Naive thymus-derived CD4-positive, alpha-beta T cell (primary cell): ENCODE data around the gene CCDC3. TPM values are rescaled to one million over a fixed set of nuclear protein-coding genes. Genes with fewer than 3 reads are reported as not detected.
"Not testable (repeated sequence)": the region's sequence is repeated elsewhere in the genome, so short reads cannot be mapped to it uniquely, and the experiment has no call there.

Experiments used
- ATAC-seq: fragments of 150-1000 bp; cut with Tn5 transposase; 2 replicates; pipeline ENCODE4 v1.10.0; 2021; ENCODE audit warnings: mild to moderate bottlenecking, moderate library complexity
- CTCF ChIA-PET: fragments of 350-600 bp; sonication (Branson Sonifier 250); formaldehyde crosslinking; loops from one replicate; lab custom pipeline; 2021; ENCODE audit warnings: antibody characterized with exemption; lab: Charles Lee
- POLR2A ChIA-PET: fragments of 350-600 bp; sonication (Branson Sonifier 250); formaldehyde crosslinking; loops from one replicate; lab custom pipeline; 2021; ENCODE audit warnings: antibody characterized with exemption, inconsistent platforms; lab: Charles Lee
- DNase-seq, 9 donors: peaks; one replicate each; pipeline versions ENCODE4 v3.0.0 to v3.0.0-alpha.2; 2020 to 2022; ENCODE audit warnings: mixed read lengths in 1 of 9
- H3K27ac ChIP-seq: one replicate; pipeline ENCODE4 v1.7.0; 2013; ENCODE audit warnings: mild to moderate bottlenecking, low read depth, low read length, moderate library complexity
- H3K27me3 ChIP-seq, 2 donors: one replicate each; pipeline ENCODE4 v1.7.0; 2013; ENCODE audit warnings: low read length in 2 of 2, mild to moderate bottlenecking in 2 of 2, moderate library complexity in 2 of 2; ENCODE audit not compliant: control insufficient read depth in 2 of 2, insufficient read depth in 2 of 2
- H3K36me3 ChIP-seq, 3 experiments: 1 replicate in 2 of 3; 2 replicates in 1 of 3; pipeline ENCODE4 v1.7.0; 2013; ENCODE audit warnings: low read length in 3 of 3, mild to moderate bottlenecking in 3 of 3, moderate library complexity in 1 of 3; ENCODE audit not compliant: insufficient read depth in 3 of 3, control insufficient read depth in 2 of 3
- H3K4me1 ChIP-seq, 2 donors: one replicate each; pipeline ENCODE4 v1.7.0; 2013; ENCODE audit warnings: low read length in 2 of 2, mild to moderate bottlenecking in 2 of 2, moderate library complexity in 1 of 2; ENCODE audit not compliant: control insufficient read depth in 2 of 2, insufficient read depth in 2 of 2
- H3K4me3 ChIP-seq: 2 replicates; pipeline ENCODE4 v1.7.0; 2013; ENCODE audit warnings: mild to moderate bottlenecking, low read length
- H3K9me3 ChIP-seq, 3 experiments: 1 replicate in 2 of 3; 2 replicates in 1 of 3; pipeline ENCODE4 v1.7.0; 2013; ENCODE audit warnings: low read length in 3 of 3; ENCODE audit not compliant: control insufficient read depth in 2 of 3
- H3K27ac Mint-ChIP-seq, 9 donors: one replicate each; pipeline ENCODE4 v1.8.0; 2020 to 2022; ENCODE audit warnings: mixed read lengths in 9 of 9, mild to moderate bottlenecking in 8 of 9, moderate library complexity in 5 of 9, inconsistent platforms in 2 of 9
- H3K27me3 Mint-ChIP-seq, 5 donors: one replicate each; pipeline ENCODE4 v1.8.0; 2021 to 2022; ENCODE audit warnings: mixed read lengths in 5 of 5, mild to moderate bottlenecking in 1 of 5
- H3K36me3 Mint-ChIP-seq, 5 donors: one replicate each; pipeline ENCODE4 v1.8.0; 2020 to 2022; ENCODE audit warnings: mixed read lengths in 5 of 5, mild to moderate bottlenecking in 3 of 5, inconsistent platforms in 1 of 5
- H3K4me1 Mint-ChIP-seq, 7 donors: one replicate each; pipeline ENCODE4 v1.8.0; 2020 to 2022; ENCODE audit warnings: mixed read lengths in 7 of 7, mild to moderate bottlenecking in 3 of 7, inconsistent platforms in 1 of 7
- H3K4me3 Mint-ChIP-seq, 10 donors: one replicate each; pipeline ENCODE4 v1.8.0; 2020 to 2022; ENCODE audit warnings: mild to moderate bottlenecking in 10 of 10, mixed read lengths in 10 of 10, moderate library complexity in 6 of 10, inconsistent platforms in 2 of 10
- H3K9me3 Mint-ChIP-seq, 11 donors: one replicate each; pipeline ENCODE4 v1.8.0; 2020 to 2022; ENCODE audit warnings: mixed read lengths in 11 of 11, mild to moderate bottlenecking in 4 of 11, inconsistent platforms in 1 of 11, moderate library complexity in 1 of 11
- intact Hi-C, 2 donors: fragments of 100-400 bp; cut with micrococcal nuclease; formaldehyde crosslinking; loops; one replicate each; pipeline ENCODE4 v1.15.1; 2023
- polyA plus RNA-seq, 2 donors: library from polyadenylated mRNA; unstranded; fragments of 300-500 nt; fragmentation: Illumina TruSeq; gene quantifications; one replicate each; pipeline ENCODE4 v1.2.3, GENCODE V29; 2021
- total RNA-seq, 6 experiments: library from RNA in 5 of 6; stranded (reverse) in 5 of 6; gene quantifications; 1 replicate in 5 of 6; 2 replicates in 1 of 6; pipeline ENCODE4 v1.2.3 and lab custom pipeline; 2021 to 2026

CCDC3 gene
- total and polyA plus RNA-seq, 7 experiments from 2014 or later: 0.31 TPM; not detected in 6

GRCh38 chr10:13043520-13043919 lies 42.0 kb upstream of the CCDC3 start:
- ChIA-PET POLR2A (no interaction called here), CTCF (no interaction called here)
- Histone ChIP-seq H3K4me1 (no peaks in the 10 kb centered on the region), H3K27ac (no peak overlapping the region), H3K9me3 (no peaks in the 10 kb centered on the region), H3K36me3 (no peaks in the 10 kb centered on the region), H3K4me3 (no peak overlapping the region), H3K27me3 (no peaks in the 10 kb centered on the region)
- no peak overlapping the region for H3K4me3 Mint-ChIP-seq
- intact Hi-C loops: no loop called here
- peaks cover 0 to 14% (median 3%) of the 10 kb centered on the region in 5 donors for H3K27me3 Mint-ChIP-seq
- DNase-seq (no peak), ATAC-seq (no peak)
- H3K9me3 Mint-ChIP-seq: peaks cover 0 to 8% (median 1%) of the 10 kb centered on the region in 11 donors
- H3K36me3 Mint-ChIP-seq: no peaks in the 10 kb centered on the region
- H3K27ac Mint-ChIP-seq: no peak overlapping the region
- no peaks in the 10 kb centered on the region for H3K4me1 Mint-ChIP-seq

GRCh38 chr10:13039761-13040160 lies 38.2 kb upstream of the CCDC3 start:
- H3K4me3 Mint-ChIP-seq: no peak overlapping the region
- no peaks in the 10 kb centered on the region for H3K4me1 Mint-ChIP-seq
- DNase-seq (no peak), ATAC-seq (no peak)
- no peak overlapping the region for H3K27ac Mint-ChIP-seq
- Histone ChIP-seq H3K4me3 (no peak overlapping the region), H3K4me1 (no peaks in the 10 kb centered on the region), H3K36me3 (no peaks in the 10 kb centered on the region), H3K27me3 (no peaks in the 10 kb centered on the region), H3K9me3 (no peaks in the 10 kb centered on the region), H3K27ac (no peak overlapping the region)
- ChIA-PET CTCF (no interaction called here), POLR2A (no interaction called here)
- H3K9me3 Mint-ChIP-seq: peaks cover 0 to 8% (median 1%) of the 10 kb centered on the region in 11 donors
- peaks cover 0 to 23% (median 4%) of the 10 kb centered on the region in 5 donors for H3K27me3 Mint-ChIP-seq
- H3K36me3 Mint-ChIP-seq: no peaks in the 10 kb centered on the region
- intact Hi-C loops: no loop called here

- ATAC-seq (no peak), DNase-seq (no peak)
- Mint-ChIP-seq H3K27ac (no peak overlapping the region), H3K4me3 (no peak overlapping the region), H3K36me3 (no peaks in the 10 kb centered on the region), H3K9me3 (peaks cover 0 to 5% (median 0%) of the 10 kb centered on the region in 11 donors), H3K27me3 (peaks cover 0 to 23% (median 2%) of the 10 kb centered on the region in 5 donors), H3K4me1 (no peaks in the 10 kb centered on the region)
- Histone ChIP-seq H3K4me3 (no peak overlapping the region), H3K36me3 (no peaks in the 10 kb centered on the region), H3K4me1 (no peaks in the 10 kb centered on the region), H3K27ac (no peak overlapping the region), H3K27me3 (no peaks in the 10 kb centered on the region), H3K9me3 (no peaks in the 10 kb centered on the region)
- CTCF ChIA-PET: interaction anchor here (0.5 kb wide), 1 partner anchor 10 kb away, joined by 3 read pairs; no protein-coding TSS in a partner anchor
- intact Hi-C loops: no loop called here
- POLR2A ChIA-PET: no interaction called here
Observed at GRCh38 chr10:13038391-13038790, 36.9 kb upstream of the CCDC3 start.

- Mint-ChIP-seq H3K27ac (no peak overlapping the region), H3K36me3 (no peaks in the 10 kb centered on the region), H3K9me3 (peaks cover 0 to 3% (median 0%) of the 10 kb centered on the region in 11 donors), H3K4me3 (no peak overlapping the region), H3K4me1 (no peaks in the 10 kb centered on the region), H3K27me3 (peaks cover 0 to 23% (median 2%) of the 10 kb centered on the region in 5 donors)
- no peaks in the 10 kb centered on the region for H3K4me1 ChIP-seq
- ATAC-seq (no peak), DNase-seq (no peak)
- no peaks in the 10 kb centered on the region for H3K36me3 ChIP-seq
- CTCF ChIA-PET: no interaction called here
- H3K27ac ChIP-seq: no peak overlapping the region
- no peaks in the 10 kb centered on the region for H3K9me3 ChIP-seq
- H3K4me3 ChIP-seq: no peak overlapping the region
- intact Hi-C loops: no loop called here
- POLR2A ChIA-PET: no interaction called here
- no peaks in the 10 kb centered on the region for H3K27me3 ChIP-seq
Observed at GRCh38 chr10:13037832-13038231, 36.3 kb upstream of the CCDC3 start.

GRCh38 chr10:13036841-13037240 lies 35.3 kb upstream of the CCDC3 start:
- DNase-seq (no peak), ATAC-seq (no peak)
- POLR2A ChIA-PET: no interaction called here
- Histone ChIP-seq H3K27ac (no peak overlapping the region), H3K36me3 (no peaks in the 10 kb centered on the region), H3K4me3 (no peak overlapping the region), H3K27me3 (no peaks in the 10 kb centered on the region), H3K4me1 (no peaks in the 10 kb centered on the region), H3K9me3 (no peaks in the 10 kb centered on the region)
- intact Hi-C loops: no loop called here
- Mint-ChIP-seq H3K4me1 (no peaks in the 10 kb centered on the region), H3K27ac (no peak overlapping the region), H3K36me3 (no peaks in the 10 kb centered on the region), H3K9me3 (peaks cover 0 to 3% (median 0%) of the 10 kb centered on the region in 11 donors), H3K27me3 (peaks cover 0 to 18% (median 2%) of the 10 kb centered on the region in 5 donors), H3K4me3 (no peak overlapping the region)
- CTCF ChIA-PET: no interaction called here

GRCh38 chr10:13035731-13036130 lies 34.2 kb upstream of the CCDC3 start:
- CTCF ChIA-PET, POLR2A ChIA-PET, H3K4me1 Mint-ChIP-seq, H3K36me3 Mint-ChIP-seq, H3K27me3 ChIP-seq, H3K4me1 ChIP-seq, H3K9me3 Mint-ChIP-seq, H3K27ac ChIP-seq, H3K9me3 ChIP-seq, H3K4me3 ChIP-seq, H3K4me3 Mint-ChIP-seq, DNase-seq, ATAC-seq, H3K36me3 ChIP-seq, intact Hi-C loops, H3K27ac Mint-ChIP-seq: not testable (repeated sequence)
- H3K27me3 Mint-ChIP-seq: peaks cover 0 to 17% (median 6%) of the 10 kb centered on the region in 5 donors

- Histone ChIP-seq H3K36me3 (no peaks in the 10 kb centered on the region), H3K27me3 (no peaks in the 10 kb centered on the region), H3K9me3 (peaks cover 0 to 10% (median 0%) of the 10 kb centered on the region in 3 experiments), H3K4me3 (no peak overlapping the region), H3K4me1 (no peaks in the 10 kb centered on the region), H3K27ac (no peak overlapping the region)
- no peak overlapping the region for H3K27ac Mint-ChIP-seq
- no peak for ATAC-seq
- no peak overlapping the region for H3K4me3 Mint-ChIP-seq
- H3K9me3 Mint-ChIP-seq: peaks cover 0 to 37% (median 20%) of the 10 kb centered on the region in 11 donors
- ChIA-PET CTCF (no interaction called here), POLR2A (no interaction called here)
- H3K36me3 Mint-ChIP-seq: peaks cover 0 to 7% (median 0%) of the 10 kb centered on the region in 5 donors
- no peak for DNase-seq
- H3K27me3 Mint-ChIP-seq: peaks cover 13 to 56% (median 32%) of the 10 kb centered on the region in 5 donors
- H3K4me1 Mint-ChIP-seq: no peaks in the 10 kb centered on the region
- intact Hi-C loops: no loop called here
Observed at GRCh38 chr10:13026873-13027272, 25.4 kb upstream of the CCDC3 start.
